Panc1 (cell line): Measurements from ENCODE around the gene CACNA1C.

Experiments used
- POLR2AphosphoS5 ChIP-seq: IDR thresholded peaks from 2 replicates; pipeline ENCODE4 v1.6.1; 2012; ENCODE audit warnings: mild to moderate bottlenecking, low read depth, low read length, moderate library complexity
- SIN3A ChIP-seq: IDR thresholded peaks from 2 replicates; pipeline ENCODE4 v1.6.1; 2012; ENCODE audit warnings: low read depth, mild to moderate bottlenecking, low read length, moderate library complexity, borderline replicate concordance; ENCODE audit not compliant: insufficient read depth
- TCF7L2 ChIP-seq: IDR thresholded peaks from 2 replicates; pipeline ENCODE4 v1.6.1; 2011; ENCODE audit warnings: mild to moderate bottlenecking, low read depth, low read length, inconsistent platforms
- TF ChIP-seq, protein P1 (sequence below), 2 experiments: IDR thresholded peaks; 2 replicates each; pipeline ENCODE4 v1.6.1; 2011 to 2012; ENCODE audit warnings: low read depth in 2 of 2, control low read depth in 1 of 2, low read length in 1 of 2, mild to moderate bottlenecking in 1 of 2, moderate library complexity in 1 of 2; ENCODE audit not compliant: insufficient read depth in 1 of 2
- TF ChIP-seq, protein P2 (sequence below): fragments of 450-650 bp; IDR thresholded peaks from 2 replicates; pipeline ENCODE4 v1.5.1; 2017; ENCODE audit warnings: mild to moderate bottlenecking

DNA sequence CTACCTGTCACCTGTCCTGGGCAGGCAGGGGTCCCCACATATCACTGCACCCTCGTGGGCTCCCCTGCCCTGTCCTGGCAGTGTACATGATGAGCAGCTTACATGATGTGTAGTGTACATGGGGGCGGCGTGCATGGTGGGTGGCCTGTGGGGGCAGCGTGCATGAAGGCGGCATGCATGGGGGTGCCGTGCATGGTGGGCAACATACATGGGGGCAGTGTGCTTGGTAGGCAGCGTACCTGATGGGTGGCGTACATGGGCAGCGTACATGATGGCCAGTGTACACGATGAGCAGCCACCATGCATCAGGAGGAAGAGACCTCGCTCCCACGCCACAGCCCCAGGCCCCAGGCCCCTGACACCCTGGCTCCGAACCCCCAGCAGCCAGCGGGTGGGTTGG, 266.3 kb downstream of the CACNA1C start:
- TF ChIP-seq POLR2AphosphoS5, result no peak
- TF ChIP-seq, protein P1, sequence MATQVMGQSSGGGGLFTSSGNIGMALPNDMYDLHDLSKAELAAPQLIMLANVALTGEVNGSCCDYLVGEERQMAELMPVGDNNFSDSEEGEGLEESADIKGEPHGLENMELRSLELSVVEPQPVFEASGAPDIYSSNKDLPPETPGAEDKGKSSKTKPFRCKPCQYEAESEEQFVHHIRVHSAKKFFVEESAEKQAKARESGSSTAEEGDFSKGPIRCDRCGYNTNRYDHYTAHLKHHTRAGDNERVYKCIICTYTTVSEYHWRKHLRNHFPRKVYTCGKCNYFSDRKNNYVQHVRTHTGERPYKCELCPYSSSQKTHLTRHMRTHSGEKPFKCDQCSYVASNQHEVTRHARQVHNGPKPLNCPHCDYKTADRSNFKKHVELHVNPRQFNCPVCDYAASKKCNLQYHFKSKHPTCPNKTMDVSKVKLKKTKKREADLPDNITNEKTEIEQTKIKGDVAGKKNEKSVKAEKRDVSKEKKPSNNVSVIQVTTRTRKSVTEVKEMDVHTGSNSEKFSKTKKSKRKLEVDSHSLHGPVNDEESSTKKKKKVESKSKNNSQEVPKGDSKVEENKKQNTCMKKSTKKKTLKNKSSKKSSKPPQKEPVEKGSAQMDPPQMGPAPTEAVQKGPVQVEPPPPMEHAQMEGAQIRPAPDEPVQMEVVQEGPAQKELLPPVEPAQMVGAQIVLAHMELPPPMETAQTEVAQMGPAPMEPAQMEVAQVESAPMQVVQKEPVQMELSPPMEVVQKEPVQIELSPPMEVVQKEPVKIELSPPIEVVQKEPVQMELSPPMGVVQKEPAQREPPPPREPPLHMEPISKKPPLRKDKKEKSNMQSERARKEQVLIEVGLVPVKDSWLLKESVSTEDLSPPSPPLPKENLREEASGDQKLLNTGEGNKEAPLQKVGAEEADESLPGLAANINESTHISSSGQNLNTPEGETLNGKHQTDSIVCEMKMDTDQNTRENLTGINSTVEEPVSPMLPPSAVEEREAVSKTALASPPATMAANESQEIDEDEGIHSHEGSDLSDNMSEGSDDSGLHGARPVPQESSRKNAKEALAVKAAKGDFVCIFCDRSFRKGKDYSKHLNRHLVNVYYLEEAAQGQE (IDR thresholded peaks at IDR 0.05; ENCODE audit: insufficient read depth in 1 of 2, low read depth in 2 of 2, low read length in 1 of 2), result no peak
- TF ChIP-seq, protein P2, sequence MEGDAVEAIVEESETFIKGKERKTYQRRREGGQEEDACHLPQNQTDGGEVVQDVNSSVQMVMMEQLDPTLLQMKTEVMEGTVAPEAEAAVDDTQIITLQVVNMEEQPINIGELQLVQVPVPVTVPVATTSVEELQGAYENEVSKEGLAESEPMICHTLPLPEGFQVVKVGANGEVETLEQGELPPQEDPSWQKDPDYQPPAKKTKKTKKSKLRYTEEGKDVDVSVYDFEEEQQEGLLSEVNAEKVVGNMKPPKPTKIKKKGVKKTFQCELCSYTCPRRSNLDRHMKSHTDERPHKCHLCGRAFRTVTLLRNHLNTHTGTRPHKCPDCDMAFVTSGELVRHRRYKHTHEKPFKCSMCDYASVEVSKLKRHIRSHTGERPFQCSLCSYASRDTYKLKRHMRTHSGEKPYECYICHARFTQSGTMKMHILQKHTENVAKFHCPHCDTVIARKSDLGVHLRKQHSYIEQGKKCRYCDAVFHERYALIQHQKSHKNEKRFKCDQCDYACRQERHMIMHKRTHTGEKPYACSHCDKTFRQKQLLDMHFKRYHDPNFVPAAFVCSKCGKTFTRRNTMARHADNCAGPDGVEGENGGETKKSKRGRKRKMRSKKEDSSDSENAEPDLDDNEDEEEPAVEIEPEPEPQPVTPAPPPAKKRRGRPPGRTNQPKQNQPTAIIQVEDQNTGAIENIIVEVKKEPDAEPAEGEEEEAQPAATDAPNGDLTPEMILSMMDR, result no peak
- no peak for TF ChIP-seq TCF7L2
- TF ChIP-seq SIN3A, result no peak
